Measurements from ENCODE around the gene ZAR1L. TPM values are rescaled to one million over a fixed set of nuclear protein-coding genes. Genes with fewer than 3 reads are reported as not detected.

ZAR1L gene
- polyA plus RNA-seq, 1 donor from 2014 or later, result not detected

GRCh38 chr13:32285633-32285965 lies 29.6 kb downstream of the ZAR1L start:
- Histone ChIP-seq H3K4me2 (ENCODE audit: low read length) (no peak overlapping the region), H3K9me3 (ENCODE audit: low read length) (no peaks in the 10 kb centered on the region), H3K79me2 (replicated peaks; ENCODE audit: insufficient read depth, low read length) (no peaks in the 10 kb centered on the region), H3K36me3 (ENCODE audit: insufficient read depth, low read length) (peaks cover 17% of the 10 kb centered on the region), H3F3A (ENCODE audit: insufficient read depth, low read length, poor library complexity, severe bottlenecking) (no peaks in the 10 kb centered on the region), H3K9me2 (ENCODE audit: insufficient read depth, low read length) (no peaks in the 10 kb centered on the region), H3K27ac (ENCODE audit: low read length) (no peak overlapping the region), H3K4me3 (ENCODE audit: low read length) (no peak overlapping the region), H4K20me1 (ENCODE audit: insufficient read depth) (no peaks in the 10 kb centered on the region), H2AFZ (ENCODE audit: low read depth, low read length) (no peak overlapping the region), H3K27me3 (ENCODE audit: insufficient read depth, low read depth, low read length) (no peaks in the 10 kb centered on the region), H3K9ac (ENCODE audit: low read length) (no peak overlapping the region)
- TF ChIP-seq RAD21 (conservative IDR thresholded peaks at IDR 0.05) (no peak), REST (IDR thresholded peaks at IDR 0.05; ENCODE audit: borderline replicate concordance) (no peak), MXI1 (conservative IDR thresholded peaks at IDR 0.05; ENCODE audit: poor library complexity, severe bottlenecking) (no peak), CTCF (IDR thresholded peaks at IDR 0.05; ENCODE audit: poor library complexity, severe bottlenecking) (no peak), EP300 (conservative IDR thresholded peaks at IDR 0.05; ENCODE audit: poor library complexity, severe bottlenecking) (no peak), SMC3 (conservative IDR thresholded peaks at IDR 0.05; ENCODE audit: poor library complexity) (no peak), POLR2AphosphoS5 (IDR thresholded peaks at IDR 0.05) (no peak), TAF1 (IDR thresholded peaks at IDR 0.05; ENCODE audit: low read depth) (no peak), EZH2 (IDR thresholded peaks at IDR 0.05; ENCODE audit: borderline replicate concordance, insufficient read depth, low read length, poor library complexity, severe bottlenecking) (no peak)

- no peaks in the 10 kb centered on the region for H3F3A ChIP-seq (ENCODE audit: insufficient read depth, low read length, poor library complexity, severe bottlenecking)
- H3K9me3 ChIP-seq (ENCODE audit: low read length), result no peaks in the 10 kb centered on the region
- H3K4me2 ChIP-seq (ENCODE audit: low read length), result no peak overlapping the region
- no peak overlapping the region for H2AFZ ChIP-seq (ENCODE audit: low read depth, low read length)
- H3K9me2 ChIP-seq (ENCODE audit: insufficient read depth, low read length), result no peaks in the 10 kb centered on the region
- peaks cover 12% of the 10 kb centered on the region for H3K36me3 ChIP-seq (ENCODE audit: insufficient read depth, low read length)
- no peaks in the 10 kb centered on the region for H3K79me2 ChIP-seq (replicated peaks; ENCODE audit: insufficient read depth, low read length)
- no peak for TF ChIP-seq REST (IDR thresholded peaks at IDR 0.05; ENCODE audit: borderline replicate concordance)
- no peak overlapping the region for H3K9ac ChIP-seq (ENCODE audit: low read length)
- H3K4me3 ChIP-seq (ENCODE audit: low read length), result no peak overlapping the region
- no peaks in the 10 kb centered on the region for H3K27me3 ChIP-seq (ENCODE audit: insufficient read depth, low read depth, low read length)
- no peak overlapping the region for H3K27ac ChIP-seq (ENCODE audit: low read length)
- no peaks in the 10 kb centered on the region for H4K20me1 ChIP-seq (ENCODE audit: insufficient read depth)
These were observed 30.1 kb downstream of the ZAR1L start for GRCh38 chr13:32284927-32285632.

All from neural cell (in vitro differentiated cells).